ENCODE results near the gene SYNJ1. TPM values are rescaled to one million over a fixed set of nuclear protein-coding genes. Genes with fewer than 3 reads are reported as not detected.

Gene SYNJ1
- total RNA-seq, 6 experiments from 2014 or later = 5.6 to 8.7 (median 6.9) TPM

DNA sequence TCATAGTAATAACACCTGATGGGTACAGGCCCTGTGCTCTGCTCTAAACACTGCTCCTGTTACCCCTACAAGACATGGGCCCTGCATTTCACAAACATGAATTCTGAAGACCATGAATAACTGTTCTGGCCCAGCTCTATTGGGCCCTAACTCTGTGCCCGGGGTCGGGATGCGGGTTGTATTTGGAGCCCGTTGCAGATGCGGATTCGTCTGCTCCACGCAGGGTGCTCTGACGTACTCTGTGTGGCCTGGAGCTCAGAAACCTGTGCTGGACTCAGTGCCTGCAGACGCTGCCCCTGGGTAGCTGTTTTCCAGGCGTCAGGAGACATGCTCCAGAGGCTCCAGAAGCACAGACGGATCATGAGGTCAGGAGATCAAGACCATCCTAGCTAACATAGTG is 132.4 kb downstream of the SYNJ1 start:
- ATAC-seq (no peak), DNase-seq (no peak)
- H3K9me3 ChIP-seq = no peaks in the 10 kb centered on the region
- TF ChIP-seq, protein P1, sequence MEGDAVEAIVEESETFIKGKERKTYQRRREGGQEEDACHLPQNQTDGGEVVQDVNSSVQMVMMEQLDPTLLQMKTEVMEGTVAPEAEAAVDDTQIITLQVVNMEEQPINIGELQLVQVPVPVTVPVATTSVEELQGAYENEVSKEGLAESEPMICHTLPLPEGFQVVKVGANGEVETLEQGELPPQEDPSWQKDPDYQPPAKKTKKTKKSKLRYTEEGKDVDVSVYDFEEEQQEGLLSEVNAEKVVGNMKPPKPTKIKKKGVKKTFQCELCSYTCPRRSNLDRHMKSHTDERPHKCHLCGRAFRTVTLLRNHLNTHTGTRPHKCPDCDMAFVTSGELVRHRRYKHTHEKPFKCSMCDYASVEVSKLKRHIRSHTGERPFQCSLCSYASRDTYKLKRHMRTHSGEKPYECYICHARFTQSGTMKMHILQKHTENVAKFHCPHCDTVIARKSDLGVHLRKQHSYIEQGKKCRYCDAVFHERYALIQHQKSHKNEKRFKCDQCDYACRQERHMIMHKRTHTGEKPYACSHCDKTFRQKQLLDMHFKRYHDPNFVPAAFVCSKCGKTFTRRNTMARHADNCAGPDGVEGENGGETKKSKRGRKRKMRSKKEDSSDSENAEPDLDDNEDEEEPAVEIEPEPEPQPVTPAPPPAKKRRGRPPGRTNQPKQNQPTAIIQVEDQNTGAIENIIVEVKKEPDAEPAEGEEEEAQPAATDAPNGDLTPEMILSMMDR (IDR thresholded peaks at IDR 0.05) = no peak
- TF ChIP-seq POLR2A (IDR thresholded peaks at IDR 0.05) = no peak
- H3K27me3 ChIP-seq = no peaks in the 10 kb centered on the region
- peak overlapping the region in 1 of 3 donors; percentile 85 for H3K27ac ChIP-seq
- H3K4me3 ChIP-seq = no peak overlapping the region
- 51% methylated on average over 4 of the region's 11 CpGs for WGBS (ENCODE audit: insufficient coverage, low coverage, low lambda C conversion rate, missing lambda C conversion rate)
- peaks cover 0 to 51% (median 9%) of the 10 kb centered on the region in 4 donors for H3K4me1 ChIP-seq
- no peaks in the 10 kb centered on the region for H3K36me3 ChIP-seq
- intact Hi-C loops (cut with DNase I) = loop anchor here in 1 of 2 donors (10.0 kb wide), 1 partner anchor 191 kb away; no protein-coding TSS in a partner anchor

DNA sequence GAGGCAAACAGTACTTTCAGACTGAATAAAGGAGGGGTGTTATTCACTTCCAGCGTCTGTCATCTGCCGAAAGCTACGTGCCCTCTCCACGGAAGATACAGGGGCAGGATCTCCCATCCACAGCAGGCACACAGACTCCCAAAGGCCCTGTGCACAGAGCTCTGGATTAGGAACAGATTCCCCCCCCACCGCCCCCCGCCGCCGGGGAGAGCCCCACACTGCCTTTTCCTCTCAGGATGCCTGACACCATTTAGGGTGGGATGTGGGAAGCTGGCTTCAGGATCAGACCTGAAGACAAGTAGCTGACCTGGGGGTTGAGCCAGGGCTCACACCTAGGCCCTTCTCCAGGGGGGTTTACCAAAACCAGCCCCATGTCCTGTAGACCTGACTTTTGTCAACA is 134.1 kb downstream of the SYNJ1 start:
- WGBS (ENCODE audit: insufficient coverage, low coverage, low lambda C conversion rate, missing lambda C conversion rate) = 80% methylated on average over 1 of the region's 8 CpGs
- ATAC-seq (no peak), DNase-seq (no peak)
- Histone ChIP-seq H3K4me1 (peaks cover 0 to 43% (median 9%) of the 10 kb centered on the region in 4 donors), H3K27ac (peak overlapping the region; percentile 41 to 85 (median 51)), H3K36me3 (no peaks in the 10 kb centered on the region), H3K27me3 (no peaks in the 10 kb centered on the region), H3K4me3 (no peak overlapping the region), H3K9me3 (no peaks in the 10 kb centered on the region)
- intact Hi-C loops (cut with DNase I) = loop anchor here in 1 of 2 donors (10.0 kb wide), 1 partner anchor 189 kb away; no protein-coding TSS in a partner anchor
- TF ChIP-seq, protein P1 (IDR thresholded peaks at IDR 0.05) = no peak
- no peak for TF ChIP-seq POLR2A (IDR thresholded peaks at IDR 0.05)

DNA sequence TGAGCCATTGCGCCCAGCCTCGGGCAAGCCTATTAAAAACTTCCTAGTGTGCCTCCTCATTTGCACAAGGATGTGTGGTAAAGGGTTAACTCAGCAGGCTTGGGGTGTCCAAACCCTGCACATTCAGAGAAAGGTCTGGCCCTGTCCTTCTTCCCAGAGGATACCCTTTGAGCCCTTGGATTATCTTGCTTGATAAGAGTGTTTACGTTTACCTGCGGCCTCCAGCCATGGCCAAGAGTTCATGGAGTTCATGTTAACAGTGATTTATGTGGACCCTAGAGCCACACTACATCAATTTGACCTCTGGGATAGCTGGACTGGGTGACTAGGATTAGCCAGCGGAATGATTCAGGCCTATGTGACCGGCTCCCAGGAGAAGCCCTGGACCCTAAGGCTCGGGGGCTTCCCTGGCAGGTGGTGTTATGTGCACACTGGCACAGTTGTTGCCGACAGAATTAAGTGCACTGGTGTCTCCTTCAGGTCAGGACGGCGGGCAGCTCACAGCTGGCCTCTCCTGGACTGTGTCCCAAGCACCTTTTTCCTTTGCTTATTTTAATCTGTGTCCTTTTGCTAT is 134.8 kb downstream of the SYNJ1 start:
- H3K27ac ChIP-seq = peak overlapping the region; percentile 41 to 85 (median 51)
- no peaks in the 10 kb centered on the region for H3K27me3 ChIP-seq
- 31% methylated on average over 5 of the region's 10 CpGs for WGBS (ENCODE audit: insufficient coverage, low coverage, low lambda C conversion rate, missing lambda C conversion rate)
- DNase-seq (peak; percentile 47 to 82 (median 80)), ATAC-seq (peak; percentile 91 to 97 (median 96))
- TF ChIP-seq, protein P1 (IDR thresholded peaks at IDR 0.05) = no peak
- no peak for TF ChIP-seq POLR2A (IDR thresholded peaks at IDR 0.05)
- peaks cover 0 to 43% (median 9%) of the 10 kb centered on the region in 4 donors for H3K4me1 ChIP-seq
- no peaks in the 10 kb centered on the region for H3K36me3 ChIP-seq
- no peaks in the 10 kb centered on the region for H3K9me3 ChIP-seq
- intact Hi-C loops (cut with DNase I) = loop anchor here in 1 of 2 donors (10.0 kb wide), 1 partner anchor 188 kb away; no protein-coding TSS in a partner anchor
- no peak overlapping the region for H3K4me3 ChIP-seq

DNA sequence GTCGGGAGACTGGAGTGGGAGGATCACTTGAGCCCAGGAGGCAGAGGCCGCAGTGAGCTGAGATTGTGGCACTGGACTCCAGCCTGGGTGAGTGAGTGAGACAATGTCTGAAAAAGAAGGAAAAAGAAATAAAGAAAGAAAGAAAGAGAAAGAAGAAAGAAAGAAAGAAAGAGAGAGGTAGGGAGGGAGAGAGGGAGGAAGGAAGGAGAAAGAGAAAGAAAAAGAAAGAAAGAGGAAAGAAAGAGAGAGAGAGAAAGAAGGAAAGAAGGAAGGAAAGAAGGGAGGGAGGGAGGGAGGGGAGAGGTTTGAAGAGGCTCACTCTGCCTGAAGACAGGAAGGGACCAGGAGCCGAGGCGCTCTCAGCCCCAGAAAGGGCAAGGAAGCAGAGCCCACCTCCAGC is 137.7 kb downstream of the SYNJ1 start:
- DNase-seq (no peak), ATAC-seq (no peak)
- Histone ChIP-seq H3K4me1 (peaks cover 0 to 33% (median 9%) of the 10 kb centered on the region in 4 donors), H3K9me3 (no peaks in the 10 kb centered on the region), H3K27ac (no peak overlapping the region), H3K27me3 (no peaks in the 10 kb centered on the region), H3K36me3 (no peaks in the 10 kb centered on the region), H3K4me3 (no peak overlapping the region)
- intact Hi-C loops (cut with DNase I) = loop anchor here in 1 of 2 donors (10.0 kb wide), 1 partner anchor 185 kb away; no protein-coding TSS in a partner anchor
- TF ChIP-seq, protein P1 (IDR thresholded peaks at IDR 0.05) = no peak
- TF ChIP-seq POLR2A (IDR thresholded peaks at IDR 0.05) = no peak
- WGBS (ENCODE audit: insufficient coverage, low coverage, low lambda C conversion rate, missing lambda C conversion rate) = 79% methylated on average over 3 of the region's 4 CpGs

Data from right lobe of liver (tissue), 6 donors.